Measurements from ENCODE around the gene SERPINA12.

Gene SERPINA12

GRCh38 chr14:94481468-94482131 lies 27.7 kb downstream of the SERPINA12 start:
- TF ChIP-seq CTCF (IDR thresholded peaks at IDR 0.05; ENCODE audit: borderline replicate concordance, insufficient read depth, low read depth, low read length): no peak
- no peak overlapping the region for H3K4me3 ChIP-seq (ENCODE audit: low read depth, low read length)

DNA sequence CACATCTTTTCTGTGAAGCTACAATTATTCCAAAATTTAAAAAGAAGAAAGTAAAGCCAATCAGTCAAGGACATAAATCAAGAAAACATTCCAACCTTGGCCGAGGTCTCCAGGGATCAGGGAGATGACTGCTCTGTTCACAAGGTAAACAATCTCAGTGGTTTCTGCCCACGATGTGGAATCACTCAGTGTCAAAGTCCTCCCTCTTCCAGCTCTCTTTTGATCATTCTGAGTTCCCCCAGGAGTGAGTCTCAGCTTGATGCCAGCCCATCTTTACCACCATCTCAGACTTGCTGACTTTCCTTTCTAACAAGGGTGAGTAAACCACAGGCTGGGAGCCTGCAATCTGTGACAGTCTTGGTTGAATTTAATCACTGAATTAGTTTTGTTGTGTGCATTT lies 28.5 kb downstream of the SERPINA12 start:
- no peak for TF ChIP-seq CTCF (IDR thresholded peaks at IDR 0.05; ENCODE audit: borderline replicate concordance, insufficient read depth, low read depth, low read length)

DNA sequence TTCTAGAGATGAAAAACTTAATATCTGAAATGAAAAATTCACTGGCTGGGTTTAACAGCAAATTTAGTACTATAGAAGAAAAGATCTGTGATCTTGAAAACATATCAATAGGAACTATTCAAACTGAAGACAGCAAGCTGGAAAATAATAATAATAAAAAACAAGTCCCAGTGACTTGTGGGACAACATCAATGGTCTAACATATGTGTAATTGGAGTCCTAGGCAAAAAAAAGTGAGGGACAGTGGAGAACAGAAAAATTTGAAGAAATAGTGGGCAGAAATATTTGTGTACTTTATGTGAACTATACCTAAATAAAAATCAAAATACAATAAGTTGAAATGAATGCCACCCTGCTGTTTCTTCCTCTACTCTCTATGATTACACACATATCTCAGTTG lies 30.8 kb downstream of the SERPINA12 start:
- no peak overlapping the region for H3K4me3 ChIP-seq (ENCODE audit: low read depth, low read length)
- TF ChIP-seq CTCF (IDR thresholded peaks at IDR 0.05; ENCODE audit: borderline replicate concordance, insufficient read depth, low read depth, low read length): no peak

More for the DNA sequence above, 28.5 kb downstream of the SERPINA12 start:
- no peak overlapping the region for H3K4me3 ChIP-seq (ENCODE audit: low read depth, low read length)

GRCh38 chr14:94476023-94476422 lies 33.2 kb downstream of the SERPINA12 start, which contains the start of gene SERPINA9:
Gene SERPINA9 (minus strand): TSS chr14:94476197. CDS start chr14:94469840, 6,357 bp downstream.
- TF ChIP-seq CTCF (IDR thresholded peaks at IDR 0.05; ENCODE audit: borderline replicate concordance, insufficient read depth, low read depth, low read length): no peak
- H3K4me3 ChIP-seq (ENCODE audit: low read depth, low read length): no peak within 1 kb of the TSS

GRCh38 chr14:94474581-94475031 lies 34.7 kb downstream of the SERPINA12 start:
- no peak for TF ChIP-seq CTCF (IDR thresholded peaks at IDR 0.05; ENCODE audit: borderline replicate concordance, insufficient read depth, low read depth, low read length)
- no peak overlapping the region for H3K4me3 ChIP-seq (ENCODE audit: low read depth, low read length)

- no peak overlapping the region for H3K4me3 ChIP-seq (ENCODE audit: low read depth, low read length)
- TF ChIP-seq CTCF (IDR thresholded peaks at IDR 0.05; ENCODE audit: borderline replicate concordance, insufficient read depth, low read depth, low read length): no peak
Observed at GRCh38 chr14:94473666-94474410, 35.4 kb downstream of the SERPINA12 start.
